HepG2 (cell line): ENCODE measurements around the gene SLC25A1. TPM values are rescaled to one million over a fixed set of nuclear protein-coding genes. Genes with fewer than 3 reads are reported as not detected.

Experiments
- ATAC-seq: fragments of 200-7000 bp; cut with Tn5 transposase; 3 replicates; pipeline ENCODE4 v1.9.1; 2020; ENCODE audit warnings: mild to moderate bottlenecking, moderate library complexity
- BruUV-seq: library from RNA; stranded (reverse); fragments of 400-500 nt; replicated peaks from 2 replicates; lab custom pipeline; 2021; lab: Mats Ljungman, UMichigan
- CTCF ChIA-PET: fragments of 300-600 bp; formaldehyde crosslinking; extraction: SDS; loops from one replicate; lab custom pipeline; 2021; ENCODE audit warnings: low total read pairs, inconsistent platforms, low intra/inter-chr PET ratio; lab: Yijun Ruan, JAX
- POLR2A ChIA-PET: fragments of 350-600 bp; sonication (Branson Sonifier 250); formaldehyde crosslinking; loops from one replicate; lab custom pipeline; 2020; ENCODE audit warnings: antibody characterized with exemption, inconsistent platforms; lab: Yijun Ruan, JAX
- DNase-seq: peaks from one replicate; pipeline ENCODE4 v3.0.0-alpha.2; 2015; ENCODE audit warnings: low spot score
- FAIRE-seq: peaks from 3 replicates; lab custom pipeline; 2011; peaks lifted over from hg19 to GRCh38; lab: Jason Lieb, UNC
- H2AFZ ChIP-seq: one replicate; pipeline ENCODE4 v1.6.1; 2011; ENCODE audit warnings: low read length, inconsistent platforms
- H3K27ac ChIP-seq: fragments of 300-600 bp; 3 replicates; pipeline ENCODE4 v1.8.0; 2011; ENCODE audit warnings: mixed run types, mild to moderate bottlenecking, mixed read lengths, low read length, inconsistent platforms; ENCODE audit not compliant: insufficient read depth; ENCODE audit errors: extremely low read length
- H3K27me3 ChIP-seq, 2 experiments: fragments of 200-600 bp in 1 of 2; 2 replicates in 1 of 2; 3 replicates in 1 of 2; pipeline versions ENCODE4 v1.6.0 to v1.8.0; 2011; ENCODE audit warnings: low read length in 2 of 2, mild to moderate bottlenecking in 2 of 2, moderate library complexity in 2 of 2, inconsistent platforms in 1 of 2; ENCODE audit not compliant: insufficient read depth in 2 of 2, control insufficient read depth in 1 of 2
- H3K36me3 ChIP-seq, 2 experiments: fragments of 200-600 bp in 1 of 2; replicated peaks in 1 of 2; 2 replicates in 1 of 2; 3 replicates in 1 of 2; pipeline versions ENCODE4 v1.5.1 to v1.8.0; 2011; ENCODE audit warnings: low read length in 2 of 2, inconsistent platforms in 1 of 2; ENCODE audit not compliant: insufficient read depth in 2 of 2, control insufficient read depth in 1 of 2
- H3K4me1 ChIP-seq: 2 replicates; pipeline ENCODE4 v1.5.1; 2012; ENCODE audit warnings: low read length, inconsistent platforms; ENCODE audit not compliant: insufficient read depth
- H3K4me2 ChIP-seq: 2 replicates; pipeline ENCODE4 v1.6.0; 2011; ENCODE audit warnings: low read depth, low read length, inconsistent platforms
- H3K4me3 ChIP-seq, 3 experiments: fragments of 200-600 bp in 1 of 3; sonication (generic), shearing (Covaris generic) in 1 of 3; replicated peaks in 1 of 3; 2 replicates each; pipeline ENCODE4 v1.5.1; 2011 to 2016; ENCODE audit warnings: low read length in 3 of 3, inconsistent platforms in 2 of 3, low read depth in 2 of 3, mild to moderate bottlenecking in 2 of 3, control low read depth in 1 of 3, mixed read lengths in 1 of 3; ENCODE audit not compliant: insufficient read depth in 1 of 3
- H3K79me2 ChIP-seq: one replicate; pipeline ENCODE4 v1.6.1; 2011; ENCODE audit warnings: low read length, inconsistent platforms; ENCODE audit not compliant: insufficient read depth
- H3K9ac ChIP-seq: 2 replicates; pipeline ENCODE4 v1.6.0; 2011; ENCODE audit warnings: mild to moderate bottlenecking, low read depth, low read length, inconsistent platforms; ENCODE audit not compliant: insufficient read depth
- H3K9me3 ChIP-seq: 2 replicates; pipeline ENCODE4 v1.5.1; 2012; ENCODE audit warnings: mild to moderate bottlenecking, low read length
- H4K20me1 ChIP-seq: 2 replicates; pipeline ENCODE4 v1.6.0; 2011; ENCODE audit warnings: inconsistent platforms, mild to moderate bottlenecking, low read length, moderate library complexity; ENCODE audit not compliant: insufficient read depth
- CBX1 ChIP-seq: IDR thresholded peaks from one replicate; pipeline ENCODE4 v1.6.1; 2016; ENCODE audit warnings: antibody characterized with exemption, low read depth
- CREB3 ChIP-seq: sonication (generic); formaldehyde crosslinking; IDR thresholded peaks from 2 replicates; pipeline ENCODE4 v1.5.0; 2020; ENCODE audit warnings: missing genetic modification reagents
- E2F5 ChIP-seq: sonication (generic); formaldehyde crosslinking; conservative IDR thresholded peaks from 2 replicates; pipeline ENCODE4 v1.4.0; 2020; ENCODE audit warnings: missing genetic modification reagents
- GFI1 ChIP-seq: sonication (generic); formaldehyde crosslinking; IDR thresholded peaks from 2 replicates; pipeline ENCODE4 v1.5.0; 2020; ENCODE audit warnings: missing genetic modification reagents, mild to moderate bottlenecking, borderline replicate concordance
- ISX ChIP-seq: sonication (generic); formaldehyde crosslinking; conservative IDR thresholded peaks from 2 replicates; pipeline ENCODE4 v1.5.0; 2020; ENCODE audit warnings: missing genetic modification reagents
- LCORL ChIP-seq, 2 experiments: fragments of 450-650 bp in 1 of 2; sonication (generic) in 1 of 2; formaldehyde crosslinking in 1 of 2; IDR thresholded peaks; 2 replicates each; pipeline versions ENCODE4 v1.5.0 to v1.6.1; 2017 to 2020; ENCODE audit warnings: antibody characterized with exemption in 1 of 2, missing genetic modification reagents in 1 of 2
- MAF1 ChIP-seq: sonication (generic); formaldehyde crosslinking; IDR thresholded peaks from 2 replicates; pipeline ENCODE4 v1.5.0; 2020; ENCODE audit warnings: missing genetic modification reagents, borderline replicate concordance
- MXD3 ChIP-seq: IDR thresholded peaks from 2 replicates; pipeline ENCODE4 v1.6.1; 2016; ENCODE audit warnings: mild to moderate bottlenecking, missing biosample characterization, missing genetic modification reagents
- MXD4 ChIP-seq: IDR thresholded peaks from 2 replicates; pipeline ENCODE4 v1.6.1; 2016; ENCODE audit warnings: mild to moderate bottlenecking, missing biosample characterization, missing genetic modification reagents
- NCOA5 ChIP-seq: sonication (generic); formaldehyde crosslinking; IDR thresholded peaks from 2 replicates; pipeline ENCODE4 v1.4.0; 2020; ENCODE audit warnings: missing genetic modification reagents
- TAF15 ChIP-seq: fragments of 200-400 bp; formaldehyde crosslinking; IDR thresholded peaks from one replicate; pipeline ENCODE4 v1.6.1; 2018; ENCODE audit warnings: mild to moderate bottlenecking, low read depth, low read length; ENCODE audit not compliant: poor library complexity, severe bottlenecking
- TARDBP ChIP-seq: sonication (generic); formaldehyde crosslinking; IDR thresholded peaks from 2 replicates; pipeline ENCODE4 v1.8.0; 2022; ENCODE audit warnings: mild to moderate bottlenecking, missing genetic modification reagents
- ZBTB21 ChIP-seq: sonication (generic); formaldehyde crosslinking; IDR thresholded peaks from 2 replicates; pipeline ENCODE4 v1.4.0; 2020; ENCODE audit warnings: missing genetic modification reagents
- ZNF251 ChIP-seq: sonication (generic); formaldehyde crosslinking; IDR thresholded peaks from 2 replicates; pipeline ENCODE4 v1.9.0; 2021; ENCODE audit warnings: mild to moderate bottlenecking, missing genetic modification reagents
- ZNF256 ChIP-seq: sonication (generic); formaldehyde crosslinking; conservative IDR thresholded peaks from 2 replicates; pipeline ENCODE4 v1.4.0; 2020; ENCODE audit warnings: missing genetic modification reagents
- ZNF383 ChIP-seq: sonication (generic); formaldehyde crosslinking; IDR thresholded peaks from 2 replicates; pipeline ENCODE4 v1.4.0; 2020; ENCODE audit warnings: missing genetic modification reagents, mild to moderate bottlenecking, borderline replicate concordance
- ZNF577 ChIP-seq: sonication (generic); formaldehyde crosslinking; IDR thresholded peaks from 2 replicates; pipeline ENCODE4 v1.4.0; 2020; ENCODE audit warnings: mild to moderate bottlenecking, low read depth, missing genetic modification reagents, borderline replicate concordance
- WGBS: methylation state at CpG from one replicate; pipeline ENCODE4 v1.1.6; 2017; ENCODE audit warnings: low lambda C conversion rate; 5-methylcytosine and 5-hydroxymethylcytosine counted together
- in situ Hi-C: cut with HindIII; loops from 2 replicates; pipeline ENCODE4 v1.10.0; 2017; ENCODE audit warnings: low pct_unique_long_range_greater_than_20kb; ENCODE audit not compliant: extremely low pct_ligation_motif_present
- intact Hi-C: fragments of 100-400 bp; cut with micrococcal nuclease; formaldehyde crosslinking; loops from one replicate; pipeline ENCODE4 v1.10.0; 2022; ENCODE audit not compliant: unreplicated experiment
- polyA plus RNA-seq, 8 experiments: library from polyadenylated mRNA; depleted of rRNA in 3 of 8; stranded (reverse) in 7 of 8; unstranded in 1 of 8; fragments of >200 nt; fragmentation: Illumina TruSeq in 4 of 8; extraction: Trizol in 4 of 8; gene quantifications; 2 replicates each; pipeline versions ENCODE4 v1.2.1 to v1.2.3, GENCODE V29; 2011 to 2016; ENCODE audit warnings: low read depth in 4 of 8, missing spikeins in 1 of 8, mixed read lengths in 1 of 8; ENCODE audit not compliant: insufficient read depth in 1 of 8
- total RNA-seq, 5 experiments: library from RNA; depleted of rRNA; stranded (reverse); fragments of >200 nt; fragmentation: Illumina TruSeq; extraction: Trizol; gene quantifications; 2 replicates each; pipeline ENCODE4 v1.2.3, GENCODE V29; 2016; ENCODE audit warnings: low read depth in 1 of 5

SLC25A1 gene
- total and polyA plus RNA-seq, 2 of the 13 experiments (the other 11 are each of a cell fraction or from before 2014, with no cell fraction given) = 49.4 to 161 TPM

- peaks cover 6 to 26% of the 10 kb centered on the region in 2 experiments; a peak in 4 of 5 replicates for H3K36me3 ChIP-seq
- TF ChIP-seq GFI1 (CRISPR knock-in tag) (no peak), ZNF251 (CRISPR knock-in tag) (no peak), TAF15 (no peak), MXD3 (CRISPR knock-in tag) (no peak), MXD4 (no peak), NCOA5 (no peak), E2F5 (CRISPR knock-in tag) (no peak), ZNF577 (CRISPR knock-in tag) (no peak), TARDBP (CRISPR knock-in tag) (no peak), ISX (CRISPR knock-in tag) (no peak), ZBTB21 (no peak), LCORL (IDR thresholded peaks at IDR 0.05) (no peak), LCORL (CRISPR knock-in tag; IDR thresholded peaks at IDR 0.05) (no peak), CBX1 (no peak), ZNF256 (CRISPR knock-in tag) (no peak), CREB3 (no peak), MAF1 (no peak), ZNF383 (CRISPR knock-in tag) (no peak)
- H3K27me3 ChIP-seq = no peaks in the 10 kb centered on the region
- FAIRE-seq = no peak
- H3K4me1 ChIP-seq = no peaks in the 10 kb centered on the region
- no peaks in the 10 kb centered on the region for H3K79me2 ChIP-seq
- WGBS = 76% methylated on average over 4 of the region's 4 CpGs
- H2AFZ ChIP-seq = no peak overlapping the region
- no peaks in the 10 kb centered on the region for H3K9me3 ChIP-seq
- CTCF ChIA-PET = no interaction called here
- no peak overlapping the region for H3K4me2 ChIP-seq
- no TSS peak for BruUV-seq
- H3K9ac ChIP-seq = no peak overlapping the region
- H3K27ac ChIP-seq = no peak overlapping the region
- intact Hi-C loops = no loop called here
- no peak overlapping the region for H3K4me3 ChIP-seq
- no peak for ATAC-seq
- H4K20me1 ChIP-seq = no peaks in the 10 kb centered on the region
- no peak for DNase-seq
- POLR2A ChIA-PET = no interaction called here
- in situ Hi-C loops = no loop called here
These were observed 49.6 kb upstream of the SLC25A1 start for GRCh38 chr22:19228179-19228578.
